Colonic mucosa (tissue), 4 donors: ENCODE results near the gene TLX3. TPM values are rescaled to one million over a fixed set of nuclear protein-coding genes. Genes with fewer than 3 reads are reported as not detected.
"Not testable (repeated sequence)": the region's sequence is repeated elsewhere in the genome, so short reads cannot be mapped to it uniquely, and the experiment has no call there.

Experiments used
- DNase-seq: peaks from one replicate; pipeline ENCODE4 v3.0.0-alpha.2; 2020
- H3K27ac ChIP-seq: fragments of 200-600 bp; one replicate; pipeline ENCODE4 v1.8.0; 2021
- H3K27me3 ChIP-seq: fragments of 200-600 bp; one replicate; pipeline ENCODE4 v1.8.0; 2021
- H3K36me3 ChIP-seq: fragments of 200-600 bp; one replicate; pipeline ENCODE4 v1.8.0; 2021
- H3K4me1 ChIP-seq: fragments of 200-600 bp; one replicate; pipeline ENCODE4 v1.8.0; 2021; ENCODE audit warnings: mild to moderate bottlenecking
- H3K4me3 ChIP-seq: fragments of 200-600 bp; one replicate; pipeline ENCODE4 v1.8.0; 2021
- H3K9ac ChIP-seq, 2 donors: one replicate each; pipeline ENCODE4 v1.7.0; 2013; ENCODE audit warnings: control low read depth in 2 of 2, low read depth in 2 of 2, low read length in 2 of 2
- H3K9me3 ChIP-seq: fragments of 200-600 bp; one replicate; pipeline ENCODE4 v1.8.0; 2021
- intact Hi-C: fragments of 100-400 bp; cut with DNase I; formaldehyde crosslinking; loops from one replicate; pipeline ENCODE4 v1.14.1; 2022
- total RNA-seq, 2 donors: library from RNA; stranded (reverse); fragmentation: NEBNext Ultra II Directional in 1 of 2; extraction: Animal tissue kit (Norgen Biotek cat#: 25700) in 1 of 2; gene quantifications; one replicate each; pipeline ENCODE4 v1.2.1, GENCODE V29; 2021
- TF ChIP-seq, protein P1 (sequence below): fragments of 200-600 bp; IDR thresholded peaks from one replicate; pipeline ENCODE4 v1.8.0; 2022; ENCODE audit warnings: antibody characterized with exemption, mild to moderate bottlenecking
- donor health status: healthy.
- donor health status: DM: no; HTN: no; CAD: no.
- donor health status: DM: no; HTN: no; CAD: no.

The TLX3 gene
- total RNA-seq, 2 donors from 2014 or later = not detected

DNA sequence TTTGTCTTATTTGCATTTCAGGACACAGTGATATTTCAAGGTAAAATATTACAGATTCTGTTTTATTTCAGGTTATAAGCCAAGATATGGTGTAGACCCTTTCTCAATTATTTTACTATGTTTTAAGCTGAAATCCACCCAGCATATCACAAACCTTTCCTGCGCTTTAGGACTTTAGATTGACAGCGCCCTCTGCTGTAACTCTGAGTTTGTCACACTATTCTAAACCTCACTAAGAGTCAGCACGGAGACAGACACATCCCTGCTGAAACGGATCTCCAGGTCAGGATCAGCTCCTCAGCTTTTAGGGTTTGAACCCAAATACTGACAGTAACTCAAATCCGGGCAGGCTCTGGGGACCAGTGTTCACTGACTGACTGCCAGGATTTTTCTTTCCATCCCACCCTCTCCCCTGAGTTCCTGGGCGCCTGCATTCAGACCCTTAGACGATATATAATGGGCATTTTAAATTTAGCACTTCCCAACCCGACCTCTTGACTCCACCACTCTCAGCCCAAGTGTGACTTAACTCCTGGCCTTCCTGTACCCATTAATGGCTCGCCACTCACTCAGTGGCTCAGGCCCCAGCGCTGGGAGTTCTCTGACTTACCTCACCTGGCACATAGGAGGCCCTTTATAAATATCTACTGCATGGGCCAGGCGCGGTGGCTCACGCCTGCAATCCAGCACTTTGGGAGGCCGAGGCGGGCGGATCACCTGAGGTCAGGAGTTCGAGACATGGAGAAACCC is 33.5 kb downstream of the TLX3 start:
- H3K27ac ChIP-seq = no peak overlapping the region
- peak; percentile 41 for DNase-seq
- H3K4me1 ChIP-seq = no peaks in the 10 kb centered on the region
- intact Hi-C loops = loop anchor here (10.0 kb wide), 1 partner anchor 698 kb away; no protein-coding TSS in a partner anchor
- no peaks in the 10 kb centered on the region for H3K9me3 ChIP-seq
- no peaks in the 10 kb centered on the region for H3K27me3 ChIP-seq
- no peaks in the 10 kb centered on the region for H3K36me3 ChIP-seq
- TF ChIP-seq, protein P1, sequence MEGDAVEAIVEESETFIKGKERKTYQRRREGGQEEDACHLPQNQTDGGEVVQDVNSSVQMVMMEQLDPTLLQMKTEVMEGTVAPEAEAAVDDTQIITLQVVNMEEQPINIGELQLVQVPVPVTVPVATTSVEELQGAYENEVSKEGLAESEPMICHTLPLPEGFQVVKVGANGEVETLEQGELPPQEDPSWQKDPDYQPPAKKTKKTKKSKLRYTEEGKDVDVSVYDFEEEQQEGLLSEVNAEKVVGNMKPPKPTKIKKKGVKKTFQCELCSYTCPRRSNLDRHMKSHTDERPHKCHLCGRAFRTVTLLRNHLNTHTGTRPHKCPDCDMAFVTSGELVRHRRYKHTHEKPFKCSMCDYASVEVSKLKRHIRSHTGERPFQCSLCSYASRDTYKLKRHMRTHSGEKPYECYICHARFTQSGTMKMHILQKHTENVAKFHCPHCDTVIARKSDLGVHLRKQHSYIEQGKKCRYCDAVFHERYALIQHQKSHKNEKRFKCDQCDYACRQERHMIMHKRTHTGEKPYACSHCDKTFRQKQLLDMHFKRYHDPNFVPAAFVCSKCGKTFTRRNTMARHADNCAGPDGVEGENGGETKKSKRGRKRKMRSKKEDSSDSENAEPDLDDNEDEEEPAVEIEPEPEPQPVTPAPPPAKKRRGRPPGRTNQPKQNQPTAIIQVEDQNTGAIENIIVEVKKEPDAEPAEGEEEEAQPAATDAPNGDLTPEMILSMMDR = no peak
- no peak overlapping the region for H3K9ac ChIP-seq
- no peak overlapping the region for H3K4me3 ChIP-seq

DNA sequence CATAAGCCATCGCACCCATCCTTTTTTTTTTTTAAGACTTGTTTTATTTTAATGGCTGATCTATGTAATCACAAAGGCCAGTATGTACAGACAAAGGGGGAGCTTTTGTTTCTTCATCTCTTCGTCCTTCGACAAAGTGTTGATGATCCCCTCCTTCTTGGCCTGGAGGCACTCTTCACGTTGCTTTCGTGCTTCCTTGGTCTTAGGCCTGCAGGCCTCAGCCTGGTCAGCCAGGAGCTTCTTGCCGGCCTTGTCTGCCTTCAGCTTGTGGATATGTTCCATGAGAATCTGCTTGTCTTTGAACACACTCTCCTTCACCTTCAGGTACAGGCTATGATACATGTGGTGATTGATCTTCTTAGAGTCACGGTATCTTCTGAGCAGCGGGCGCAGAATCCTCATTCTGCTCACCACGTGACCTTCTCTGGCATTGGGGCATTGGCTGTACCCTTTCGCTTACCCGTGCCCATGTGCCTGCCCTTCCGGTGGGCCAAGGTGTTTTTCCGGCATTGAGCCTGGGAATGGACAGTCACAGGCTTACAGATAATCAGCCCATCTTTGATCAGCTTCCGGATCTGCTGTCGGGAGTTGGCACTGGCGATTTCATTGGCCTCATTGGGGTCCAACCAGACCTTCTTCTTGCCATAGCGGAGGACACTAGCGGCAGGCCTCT is 36.0 kb downstream of the TLX3 start:
- no peaks in the 10 kb centered on the region for H3K36me3 ChIP-seq
- TF ChIP-seq, protein P1 = no peak
- H3K27ac ChIP-seq = no peak overlapping the region
- H3K9ac ChIP-seq = no peak overlapping the region
- no peaks in the 10 kb centered on the region for H3K9me3 ChIP-seq
- no peaks in the 10 kb centered on the region for H3K27me3 ChIP-seq
- H3K4me1 ChIP-seq = no peaks in the 10 kb centered on the region
- intact Hi-C loops = loop anchor here (10.0 kb wide), 1 partner anchor 700 kb away; no protein-coding TSS in a partner anchor
- no peak for DNase-seq
- H3K4me3 ChIP-seq = no peak overlapping the region

DNA sequence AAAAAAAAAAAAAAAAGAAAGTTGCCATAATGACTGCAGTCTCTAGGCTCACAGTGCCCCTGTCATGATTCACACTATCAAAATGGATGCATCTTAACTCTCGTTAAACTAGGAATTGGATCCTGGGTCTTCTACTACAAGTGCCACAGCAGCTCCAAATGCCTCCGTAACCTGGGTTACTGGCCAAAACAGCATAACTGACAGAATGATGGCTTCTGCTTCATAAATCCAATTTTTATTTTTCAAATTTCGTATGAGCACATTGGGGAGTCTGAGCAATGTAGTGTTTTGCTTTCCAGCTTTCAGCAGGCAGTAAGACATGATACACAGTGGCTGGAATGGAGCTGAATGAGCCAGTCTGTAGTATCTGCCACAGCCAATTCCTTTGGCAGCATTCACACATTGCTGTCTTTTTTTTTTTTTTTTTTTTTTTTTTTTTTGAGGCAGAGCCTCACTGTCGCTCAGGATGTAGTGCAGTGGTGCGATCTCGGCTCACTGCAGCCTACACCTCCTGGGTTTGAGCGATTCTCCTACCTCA is 42.6 kb downstream of the TLX3 start:
- H3K36me3 ChIP-seq = no peaks in the 10 kb centered on the region
- H3K4me1 ChIP-seq = no peaks in the 10 kb centered on the region
- H3K27me3 ChIP-seq = no peaks in the 10 kb centered on the region
- H3K27ac ChIP-seq = no peak overlapping the region
- no peak for DNase-seq
- TF ChIP-seq, protein P1 = no peak
- intact Hi-C loops = no loop called here
- no peak overlapping the region for H3K9ac ChIP-seq
- no peaks in the 10 kb centered on the region for H3K9me3 ChIP-seq
- no peak overlapping the region for H3K4me3 ChIP-seq

DNA sequence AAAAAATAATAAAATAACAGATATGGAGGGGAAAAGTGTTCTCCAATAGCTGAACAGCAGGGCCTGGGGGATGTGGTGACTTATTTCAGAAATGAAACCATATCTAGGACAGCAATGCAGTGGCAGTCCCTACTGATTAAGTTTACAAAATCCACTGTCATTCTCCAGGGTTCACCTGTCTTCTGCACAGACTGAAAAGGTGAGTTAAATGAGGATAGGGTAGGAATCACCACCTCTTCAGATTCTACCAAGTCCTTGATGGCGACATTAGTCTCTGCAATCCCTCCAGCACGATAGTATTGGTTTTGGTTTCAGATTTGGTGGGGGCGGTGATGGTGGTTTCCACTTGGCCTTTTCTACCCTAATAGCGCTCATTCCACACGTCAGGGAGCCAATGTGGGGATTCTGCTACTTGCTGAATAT is 46.3 kb downstream of the TLX3 start:
- H3K27me3 ChIP-seq = no peaks in the 10 kb centered on the region
- no peaks in the 10 kb centered on the region for H3K9me3 ChIP-seq
- no peaks in the 10 kb centered on the region for H3K4me1 ChIP-seq
- TF ChIP-seq, protein P1 = no peak
- no peaks in the 10 kb centered on the region for H3K36me3 ChIP-seq
- no peak overlapping the region for H3K4me3 ChIP-seq
- H3K9ac ChIP-seq = no peak overlapping the region
- intact Hi-C loops = no loop called here
- H3K27ac ChIP-seq = no peak overlapping the region
- DNase-seq = no peak

DNA sequence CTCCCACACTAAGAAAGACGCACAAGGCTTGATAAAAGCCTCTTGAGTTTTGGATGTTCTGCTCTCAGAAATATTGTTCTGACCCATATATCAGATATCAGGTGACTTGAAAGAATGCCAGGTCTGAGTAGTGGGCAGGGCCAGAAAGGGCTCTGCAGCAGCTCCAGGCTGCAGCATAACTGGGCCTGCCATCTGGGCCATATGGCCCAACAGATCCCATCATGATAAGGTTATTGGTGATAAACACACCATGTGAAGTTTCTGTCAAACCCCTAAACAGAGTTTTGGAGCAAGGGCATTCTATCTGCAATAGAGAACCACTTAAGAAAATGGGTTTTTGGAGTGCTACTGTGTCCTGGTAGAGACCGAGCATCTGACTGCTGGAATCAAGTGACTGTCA is 48.8 kb downstream of the TLX3 start:
- Histone ChIP-seq H3K4me1 (no peaks in the 10 kb centered on the region), H3K4me3 (no peak overlapping the region), H3K9me3 (no peaks in the 10 kb centered on the region), H3K9ac (no peak overlapping the region), H3K36me3 (no peaks in the 10 kb centered on the region), H3K27me3 (no peaks in the 10 kb centered on the region), H3K27ac (no peak overlapping the region)
- TF ChIP-seq, protein P1 = no peak
- DNase-seq = no peak
- intact Hi-C loops = no loop called here

DNA sequence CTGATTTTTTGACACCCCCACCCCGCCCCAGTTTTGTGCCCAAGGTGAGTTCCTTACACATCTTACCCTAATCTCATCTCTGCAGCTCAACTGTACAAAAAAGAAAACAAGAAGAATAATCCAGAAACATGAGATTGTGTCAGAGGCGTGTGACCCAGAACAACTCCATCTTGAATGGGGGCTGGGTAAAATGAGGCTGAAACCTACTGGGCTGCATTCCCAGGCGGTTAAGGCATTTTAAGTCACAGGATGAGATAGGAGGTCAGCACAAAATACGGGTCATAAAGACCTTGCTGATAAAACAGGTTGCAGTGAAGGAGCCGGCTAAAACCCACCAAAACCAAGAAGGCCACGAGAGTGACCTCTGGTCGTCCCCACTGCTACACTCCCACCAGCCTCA is 52.1 kb downstream of the TLX3 start:
- H3K4me1 ChIP-seq, H3K36me3 ChIP-seq, H3K27ac ChIP-seq, H3K9me3 ChIP-seq, intact Hi-C loops, DNase-seq, H3K9ac ChIP-seq, H3K4me3 ChIP-seq, H3K27me3 ChIP-seq: not testable (repeated sequence)
